Measurements from ENCODE around the gene ZNF711.
"Not testable (repeated sequence)": the region's sequence is repeated elsewhere in the genome, so short reads cannot be mapped to it uniquely, and the experiment has no call there.

ZNF711 gene

GRCh38 chrX:85288992-85289723 is 45.4 kb downstream of the ZNF711 start:
- H3K4me2 ChIP-seq = no peak overlapping the region
- H3K9me3 ChIP-seq = peaks cover 13% of the 10 kb centered on the region
- H3K4me3 ChIP-seq = no peak overlapping the region
- no peaks in the 10 kb centered on the region for H3K4me1 ChIP-seq
- no peak overlapping the region for H3K9ac ChIP-seq
- H4K20me1 ChIP-seq = no peaks in the 10 kb centered on the region
- H3K36me3 ChIP-seq = no peaks in the 10 kb centered on the region
- H3K27ac ChIP-seq = no peak overlapping the region
- no peak for TF ChIP-seq Cebpa-rat (IDR thresholded peaks at IDR 0.05)
- H3K27me3 ChIP-seq = peaks cover 39% of the 10 kb centered on the region

- H3K27ac ChIP-seq = no peak overlapping the region
- peaks cover 26% of the 10 kb centered on the region; the same call in 1 of the 2 replicates for H3K27me3 ChIP-seq
- H3K4me1 ChIP-seq = no peaks in the 10 kb centered on the region
- H3K36me3 ChIP-seq = no peaks in the 10 kb centered on the region
- no peak overlapping the region for H3K4me3 ChIP-seq
- no peaks in the 10 kb centered on the region; the same call in 1 of the 2 replicates for H3K9me3 ChIP-seq
- H4K20me1 ChIP-seq = no peaks in the 10 kb centered on the region
- no peak overlapping the region for H3K9ac ChIP-seq
- H3K4me2 ChIP-seq = no peak overlapping the region
- TF ChIP-seq Cebpa-rat (IDR thresholded peaks at IDR 0.05) = no peak
Observed at GRCh38 chrX:85303544-85303943, 59.8 kb downstream of the ZNF711 start.

- Histone ChIP-seq H3K4me3 (no peak overlapping the region), H4K20me1 (no peaks in the 10 kb centered on the region), H3K4me2 (no peak overlapping the region), H3K27me3 (peaks cover 49% of the 10 kb centered on the region), H3K9me3 (no peaks in the 10 kb centered on the region), H3K4me1 (no peaks in the 10 kb centered on the region), H3K27ac (no peak overlapping the region), H3K9ac (no peak overlapping the region), H3K36me3 (no peaks in the 10 kb centered on the region)
- no peak for TF ChIP-seq Cebpa-rat (IDR thresholded peaks at IDR 0.05)
Observed at GRCh38 chrX:85309717-85310116, 65.9 kb downstream of the ZNF711 start.

GRCh38 chrX:85311348-85311747 is 67.6 kb downstream of the ZNF711 start:
- H3K9me3 ChIP-seq = not testable (repeated sequence)

More at GRCh38 chrX:85311348-85311747, 67.6 kb downstream of the ZNF711 start:
- H3K27me3 ChIP-seq = peaks cover 49% of the 10 kb centered on the region
- not testable (repeated sequence) for H4K20me1 ChIP-seq, H3K4me2 ChIP-seq, H3K27ac ChIP-seq, H3K4me1 ChIP-seq, H3K9ac ChIP-seq, H3K4me3 ChIP-seq, H3K36me3 ChIP-seq
